Measurements from ENCODE around the gene ZNF473. TPM values are rescaled to one million over a fixed set of nuclear protein-coding genes. Genes with fewer than 3 reads are reported as not detected.

ZNF473 gene
- total RNA-seq, 1 experiment from 2014 or later, result 19.0 TPM

GRCh38 chr19:50065938-50066337 is 40.1 kb downstream of the ZNF473 start:
- Histone ChIP-seq H2BK15ac (ENCODE audit: low read depth, low read length) (no peak overlapping the region), H3K9me3 (ENCODE audit: control insufficient read depth, low read depth, low read length) (peaks cover 43% of the 10 kb centered on the region), H3K23me2 (ENCODE audit: insufficient read length, low read depth, low read length, poor library complexity, severe bottlenecking) (no peaks in the 10 kb centered on the region), H3K9ac (ENCODE audit: extremely low read depth, insufficient read length, low read length) (no peak overlapping the region), H4K8ac (replicated peaks; ENCODE audit: insufficient read length, low read depth, low read length) (no peak overlapping the region), H2AFZ (ENCODE audit: low read length) (no peak overlapping the region), H3K79me1 (ENCODE audit: insufficient read depth, low read depth, low read length, poor library complexity, severe bottlenecking) (no peaks in the 10 kb centered on the region), H2BK5ac (ENCODE audit: insufficient read length, low read length) (no peak overlapping the region), H4K20me1 (ENCODE audit: control insufficient read depth, insufficient read depth, insufficient read length) (no peaks in the 10 kb centered on the region), H4K91ac (ENCODE audit: insufficient read length, low read depth, low read length) (no peak overlapping the region), H3K4ac (ENCODE audit: low read depth, low read length) (no peak overlapping the region), H2AK5ac (ENCODE audit: insufficient read length, low read length) (no peak overlapping the region), H3K27me3 (ENCODE audit: insufficient read depth, low read length) (no peaks in the 10 kb centered on the region), H3T11ph (ENCODE audit: low read length) (no peak overlapping the region), H3K27ac (ENCODE audit: insufficient read length, low read depth, low read length) (no peak overlapping the region), H3K18ac (ENCODE audit: insufficient read length, low read depth, low read length) (no peak overlapping the region), H3K4me2 (ENCODE audit: insufficient read depth, insufficient read length, low read length) (no peak overlapping the region), H2BK120ac (ENCODE audit: low read depth, low read length, poor library complexity, severe bottlenecking) (no peak overlapping the region), H3K23ac (ENCODE audit: insufficient read length, low read depth, low read length) (no peak overlapping the region), H3K14ac (ENCODE audit: insufficient read depth, low read length) (no peak overlapping the region), H2BK12ac (ENCODE audit: insufficient read length, low read depth, low read length) (no peak overlapping the region), H2BK20ac (ENCODE audit: low read depth, low read length, poor library complexity, severe bottlenecking) (no peak overlapping the region), H3K4me1 (ENCODE audit: insufficient read depth, low read length) (no peaks in the 10 kb centered on the region), H4K5ac (ENCODE audit: insufficient read length, low read depth, low read length) (no peak overlapping the region), H3K79me2 (ENCODE audit: insufficient read depth, low read length) (no peaks in the 10 kb centered on the region), H3K56ac (ENCODE audit: insufficient read length, low read depth, low read length) (no peak overlapping the region)
- Mint-ChIP-seq H3K4me3 (no peak overlapping the region), H3K36me3 (ENCODE audit: insufficient read depth in 1 of 3, low read depth in 3 of 3) (peaks cover 0 to 14% (median 0%) of the 10 kb centered on the region in 3 experiments; a peak in 3 of 7 replicates), H3K27me3 (ENCODE audit: low read depth) (peaks cover 1% of the 10 kb centered on the region; the same call in 1 of the 2 replicates), H3K9me3 (peaks cover 50 to 86% of the 10 kb centered on the region in 2 experiments), H3K4me1 (no peaks in the 10 kb centered on the region), H3K27ac (no peak overlapping the region)
- no CpG with 5 or more reads among the region's 10 CpGs for WGBS (ENCODE audit: extremely low coverage, insufficient read length, low lambda C conversion rate)
- no peak for TF ChIP-seq CTCF (conservative IDR thresholded peaks at IDR 0.05)
- DNase-seq, result no peak
